RWPE2 (cell line): ENCODE measurements around the gene MYO6.

Source experiments
- ATAC-seq: fragments of 200-7000 bp; cut with Tn5 transposase; 3 replicates; pipeline ENCODE4 v1.9.1; 2021; ENCODE audit warnings: low read depth
- DNase-seq: peaks from one replicate; pipeline ENCODE4 v3.0.0-alpha.2; 2020; ENCODE audit warnings: low spot score
- H3K27ac ChIP-seq: fragments of 450-650 bp; 2 replicates; pipeline ENCODE4 v1.5.1; 2017; ENCODE audit warnings: mild to moderate bottlenecking; ENCODE audit not compliant: poor library complexity, severe bottlenecking
- H3K27me3 ChIP-seq: fragments of 250-450 bp; sonication (Bioruptor Pico); 2 replicates; pipeline ENCODE4 v1.5.1; 2021; ENCODE audit warnings: mild to moderate bottlenecking, moderate library complexity; ENCODE audit not compliant: insufficient read depth, poor library complexity, severe bottlenecking
- H3K36me3 ChIP-seq: fragments of 250-450 bp; sonication (Bioruptor Pico); 2 replicates; pipeline ENCODE4 v1.5.1; 2020; ENCODE audit warnings: low read depth, mild to moderate bottlenecking, moderate library complexity
- H3K4me1 ChIP-seq: fragments of 250-450 bp; sonication (Bioruptor Pico); 2 replicates; pipeline ENCODE4 v1.5.1; 2021; ENCODE audit warnings: mild to moderate bottlenecking, moderate library complexity; ENCODE audit not compliant: insufficient read depth, poor library complexity, severe bottlenecking
- H3K4me3 ChIP-seq: fragments of 250-450 bp; sonication (Bioruptor Pico); 2 replicates; pipeline ENCODE4 v1.5.1; 2021; ENCODE audit warnings: mild to moderate bottlenecking, moderate library complexity; ENCODE audit not compliant: severe bottlenecking
- H3K9me3 ChIP-seq: fragments of 250-450 bp; sonication (Bioruptor Pico); 2 replicates; pipeline ENCODE4 v1.5.1; 2021; ENCODE audit warnings: mild to moderate bottlenecking, moderate library complexity; ENCODE audit not compliant: severe bottlenecking
- CTCF ChIP-seq: fragments of 450-650 bp; IDR thresholded peaks from one replicate; pipeline ENCODE4 v1.5.1; 2017; ENCODE audit warnings: mild to moderate bottlenecking, moderate library complexity; ENCODE audit not compliant: poor library complexity, severe bottlenecking

The MYO6 gene

DNA sequence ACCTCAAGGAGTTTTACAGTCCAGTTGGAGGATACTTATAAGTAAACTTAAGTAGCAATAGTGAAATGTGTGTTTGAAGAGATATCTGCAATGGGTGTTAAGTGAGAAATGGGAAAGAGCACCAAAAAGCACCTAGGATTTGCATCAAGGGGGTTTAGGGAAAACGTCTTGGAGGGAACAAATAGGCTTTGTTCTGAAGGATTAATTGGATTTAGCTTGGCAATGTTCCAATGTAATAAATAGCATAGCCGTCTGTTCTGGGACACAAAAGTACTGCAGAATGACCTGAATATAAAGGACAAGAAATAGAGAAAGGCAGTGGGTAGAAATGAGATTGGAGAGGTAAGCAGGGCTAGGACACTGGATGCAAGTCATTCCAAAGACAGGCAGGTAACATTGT lies 2.8 kb upstream of the MYO6 start:
- ATAC-seq (no peak), DNase-seq (no peak)
- no peaks in the 10 kb centered on the region for H3K27me3 ChIP-seq
- H3K4me3 ChIP-seq: no peak overlapping the region
- peaks cover 6% of the 10 kb centered on the region for H3K4me1 ChIP-seq
- H3K36me3 ChIP-seq: peaks cover 5% of the 10 kb centered on the region
- H3K27ac ChIP-seq: no peak overlapping the region
- H3K9me3 ChIP-seq: no peaks in the 10 kb centered on the region
- no peak for TF ChIP-seq CTCF

- Histone ChIP-seq H3K4me3 (no peak overlapping the region), H3K27ac (no peak overlapping the region), H3K9me3 (no peaks in the 10 kb centered on the region), H3K4me1 (peaks cover 16% of the 10 kb centered on the region), H3K27me3 (no peaks in the 10 kb centered on the region), H3K36me3 (peaks cover 8% of the 10 kb centered on the region)
- DNase-seq (no peak), ATAC-seq (no peak)
- no peak for TF ChIP-seq CTCF
These were observed 1.7 kb upstream of the MYO6 start for GRCh38 chr6:75747152-75747992.

DNA sequence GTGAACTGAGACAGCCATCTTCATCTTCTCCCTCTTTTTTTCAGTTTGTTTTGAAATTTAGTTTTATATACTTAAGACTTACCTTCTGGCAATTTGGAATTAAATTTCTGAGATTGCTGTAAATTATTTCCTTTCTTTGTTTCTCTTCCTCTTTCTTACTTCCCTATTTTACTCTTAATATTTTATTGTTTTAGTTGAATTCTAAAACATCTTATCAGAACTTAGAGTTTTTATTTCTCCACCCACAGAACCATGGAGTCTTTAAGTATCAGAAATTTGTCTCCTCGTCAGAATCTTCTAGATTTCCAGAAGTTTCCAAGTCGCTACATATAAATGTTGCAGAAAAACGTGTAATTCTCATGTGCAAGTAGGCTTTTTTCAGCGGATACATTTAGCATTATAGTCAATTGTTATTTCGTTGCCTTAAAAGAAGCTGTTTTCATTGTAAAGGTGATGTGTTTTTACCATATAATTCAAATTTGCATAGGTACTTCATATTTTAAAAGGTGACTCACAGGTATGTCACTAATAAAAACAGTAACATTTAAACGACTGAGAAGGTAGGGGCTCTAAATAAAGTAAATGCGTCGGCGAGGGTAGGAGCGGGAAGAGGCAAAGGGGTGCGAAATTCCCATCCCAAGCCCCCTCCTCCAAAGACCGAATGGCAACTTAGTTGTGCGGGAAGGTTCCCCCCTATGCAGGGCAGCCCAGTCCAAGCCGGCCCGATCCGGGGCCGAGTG lies 866 bp upstream of the MYO6 start:
- Histone ChIP-seq H3K9me3 (no peaks in the 10 kb centered on the region), H3K27ac (peak overlapping the region; percentile 57), H3K27me3 (no peaks in the 10 kb centered on the region), H3K4me3 (peak overlapping the region; percentile 94), H3K36me3 (peaks cover 8% of the 10 kb centered on the region), H3K4me1 (peaks cover 24% of the 10 kb centered on the region)
- no peak for TF ChIP-seq CTCF
- DNase-seq (no peak), ATAC-seq (peak; percentile 14)

GRCh38 chr6:75751443-75751842 lies 2.4 kb downstream of the MYO6 start:
- Histone ChIP-seq H3K4me1 (peaks cover 31% of the 10 kb centered on the region), H3K4me3 (no peak overlapping the region), H3K27ac (no peak overlapping the region), H3K9me3 (no peaks in the 10 kb centered on the region), H3K36me3 (peaks cover 12% of the 10 kb centered on the region), H3K27me3 (no peaks in the 10 kb centered on the region)
- no peak for TF ChIP-seq CTCF
- DNase-seq (no peak), ATAC-seq (no peak)
